ENCODE results near the gene FARP2.

DNA sequence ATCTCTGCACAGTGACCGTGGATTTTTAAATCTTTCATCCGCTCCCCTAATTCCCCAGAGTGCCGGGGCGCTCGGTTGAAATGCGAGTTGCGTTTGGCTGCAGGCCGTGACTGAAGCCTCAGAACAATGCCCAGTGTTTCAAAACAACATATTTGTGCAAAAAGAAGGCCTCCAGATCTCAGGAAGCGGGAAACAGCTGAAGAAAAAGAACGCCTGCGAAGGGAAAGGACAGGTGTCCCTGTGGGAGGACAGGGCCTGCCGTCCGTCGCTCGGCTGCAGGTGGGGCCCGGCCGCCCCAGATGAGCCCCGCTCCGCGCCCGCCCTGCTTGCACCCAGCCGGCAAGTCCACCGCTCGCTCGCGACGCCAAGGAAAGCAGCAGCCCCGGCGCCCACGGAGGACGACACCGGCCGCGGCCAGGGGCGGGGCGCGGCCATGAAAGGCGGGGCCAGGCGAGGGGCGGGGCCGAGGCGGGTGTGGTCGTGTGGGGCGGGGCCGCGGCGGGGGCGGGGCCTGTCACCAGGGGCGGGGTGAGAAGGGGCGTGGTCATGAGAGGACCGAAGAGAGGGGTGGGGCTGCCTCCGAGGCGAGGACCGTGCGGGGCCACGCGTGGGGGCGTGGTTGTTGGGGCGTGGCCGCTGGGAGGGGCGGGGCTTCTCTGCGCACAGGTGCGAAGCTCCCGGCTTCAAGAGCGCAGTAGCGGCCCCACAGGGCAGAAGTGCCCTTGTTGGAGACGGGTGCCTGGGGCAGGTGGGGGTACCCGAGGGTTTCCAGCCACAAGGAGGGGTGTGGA lies 184.9 kb downstream of the FARP2 start:
- TF ChIP-seq CTCF (conservative IDR thresholded peaks at IDR 0.05 in 1 of 2, IDR thresholded peaks at IDR 0.05 in 1 of 2; ENCODE audit: low read depth in 1 of 2, low read length in 2 of 2) (no peak), EZH2 (IDR thresholded peaks at IDR 0.05; ENCODE audit: low read length, missing control alignments) (no peak)
